Esophagus squamous epithelium (tissue), 5 donors: Measurements from ENCODE around the gene ZNF430. TPM values are rescaled to one million over a fixed set of nuclear protein-coding genes. Genes with fewer than 3 reads are reported as not detected.

Experiments used
- DNase-seq: peaks from one replicate; lab custom pipeline; 2025; lab: John Stamatoyannopoulos, UW
- H3K27ac ChIP-seq, 4 donors: fragments of 200-600 bp; sonication (generic); one replicate each; pipeline ENCODE4 v1.5.1; 2016 to 2019; ENCODE audit warnings: mild to moderate bottlenecking in 1 of 4
- H3K27me3 ChIP-seq, 4 donors: fragments of 200-600 bp; sonication (generic); 1 replicate in 3 of 4; 2 replicates in 1 of 4; pipeline versions ENCODE4 v1.5.1 to v1.6.0; 2017 to 2021; ENCODE audit warnings: antibody characterized with exemption in 1 of 4
- H3K36me3 ChIP-seq, 3 donors: fragments of 200-600 bp; sonication (generic); one replicate each; pipeline ENCODE4 v1.5.1; 2016 to 2019
- H3K4me1 ChIP-seq, 3 donors: fragments of 200-600 bp; sonication (generic); one replicate each; pipeline ENCODE4 v1.5.1; 2017 to 2019
- H3K4me3 ChIP-seq, 4 donors: fragments of 200-600 bp; sonication (generic); 1 replicate in 3 of 4; 2 replicates in 1 of 4; pipeline ENCODE4 v1.5.1; 2016 to 2019; ENCODE audit warnings: mild to moderate bottlenecking in 2 of 4, moderate library complexity in 1 of 4
- H3K9me3 ChIP-seq, 3 donors: fragments of 200-600 bp; sonication (generic); one replicate each; pipeline ENCODE4 v1.5.1; 2016 to 2019
- POLR2A ChIP-seq, 4 donors: fragments of 450-650 bp; IDR thresholded peaks; one replicate each; pipeline ENCODE4 v1.6.1; 2017; ENCODE audit warnings: antibody characterized with exemption in 4 of 4, mild to moderate bottlenecking in 4 of 4, moderate library complexity in 3 of 4
- WGBS, 2 donors: methylation state at CpG; one replicate each; pipeline ENCODE4 v1.1.5; 2018; 5-methylcytosine and 5-hydroxymethylcytosine counted together
- intact Hi-C: fragments of 100-400 bp; cut with DNase I; formaldehyde crosslinking; loops from one replicate; pipeline ENCODE4 v1.15.0; 2022
- total RNA-seq, 4 donors: library from RNA; depleted of rRNA; stranded (reverse); fragments of >200 nt; gene quantifications; one replicate each; pipeline ENCODE4 v1.1.0, GENCODE V29; 2016
- TF ChIP-seq, protein P1 (sequence below), 6 experiments: fragments of 450-650 bp in 4 of 6; fragments of 200-600 bp in 2 of 6; sonication (generic) in 2 of 6; IDR thresholded peaks; one replicate each; pipeline ENCODE4 v1.5.1; 2016 to 2019; ENCODE audit warnings: antibody characterized with exemption in 6 of 6, mild to moderate bottlenecking in 4 of 6, moderate library complexity in 4 of 6
- donor health status: DM: yes; HTN: yes; CAD: no.

Gene ZNF430
- total RNA-seq, 4 donors from 2014 or later: 6.6 to 41.8 (median 20.1) TPM

DNA sequence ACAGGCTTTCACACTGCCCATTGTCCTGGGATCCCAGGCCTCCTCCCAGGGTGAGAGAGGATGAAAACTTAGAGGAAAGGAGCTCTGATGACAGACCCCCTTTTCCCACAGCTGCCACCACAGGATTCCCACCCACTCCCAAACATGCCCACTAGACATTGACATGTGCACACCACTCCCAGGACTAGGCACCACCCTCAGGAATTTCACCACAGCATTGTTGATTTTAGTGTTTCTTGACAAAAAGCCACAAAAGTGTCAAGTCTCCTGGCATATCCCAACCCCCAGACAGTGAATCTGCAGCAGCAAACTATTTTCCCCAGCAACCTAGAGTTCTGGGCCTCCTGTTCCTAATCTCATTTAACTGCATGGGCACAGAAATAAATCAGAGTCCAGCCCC lies 71.7 kb downstream of the ZNF430 start:
- H3K4me1 ChIP-seq: peaks cover 0 to 25% (median 0%) of the 10 kb centered on the region in 3 donors
- no peak overlapping the region for H3K4me3 ChIP-seq
- peak overlapping the region in 2 of 4 donors; percentile 53 to 60 for H3K27ac ChIP-seq
- no peak for DNase-seq
- TF ChIP-seq POLR2A (IDR thresholded peaks at IDR 0.05): no peak
- TF ChIP-seq, protein P1, sequence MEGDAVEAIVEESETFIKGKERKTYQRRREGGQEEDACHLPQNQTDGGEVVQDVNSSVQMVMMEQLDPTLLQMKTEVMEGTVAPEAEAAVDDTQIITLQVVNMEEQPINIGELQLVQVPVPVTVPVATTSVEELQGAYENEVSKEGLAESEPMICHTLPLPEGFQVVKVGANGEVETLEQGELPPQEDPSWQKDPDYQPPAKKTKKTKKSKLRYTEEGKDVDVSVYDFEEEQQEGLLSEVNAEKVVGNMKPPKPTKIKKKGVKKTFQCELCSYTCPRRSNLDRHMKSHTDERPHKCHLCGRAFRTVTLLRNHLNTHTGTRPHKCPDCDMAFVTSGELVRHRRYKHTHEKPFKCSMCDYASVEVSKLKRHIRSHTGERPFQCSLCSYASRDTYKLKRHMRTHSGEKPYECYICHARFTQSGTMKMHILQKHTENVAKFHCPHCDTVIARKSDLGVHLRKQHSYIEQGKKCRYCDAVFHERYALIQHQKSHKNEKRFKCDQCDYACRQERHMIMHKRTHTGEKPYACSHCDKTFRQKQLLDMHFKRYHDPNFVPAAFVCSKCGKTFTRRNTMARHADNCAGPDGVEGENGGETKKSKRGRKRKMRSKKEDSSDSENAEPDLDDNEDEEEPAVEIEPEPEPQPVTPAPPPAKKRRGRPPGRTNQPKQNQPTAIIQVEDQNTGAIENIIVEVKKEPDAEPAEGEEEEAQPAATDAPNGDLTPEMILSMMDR (IDR thresholded peaks at IDR 0.05): no peak
- H3K27me3 ChIP-seq: no peaks in the 10 kb centered on the region
- no peaks in the 10 kb centered on the region for H3K36me3 ChIP-seq
- intact Hi-C loops: no loop called here
- H3K9me3 ChIP-seq: no peaks in the 10 kb centered on the region

DNA sequence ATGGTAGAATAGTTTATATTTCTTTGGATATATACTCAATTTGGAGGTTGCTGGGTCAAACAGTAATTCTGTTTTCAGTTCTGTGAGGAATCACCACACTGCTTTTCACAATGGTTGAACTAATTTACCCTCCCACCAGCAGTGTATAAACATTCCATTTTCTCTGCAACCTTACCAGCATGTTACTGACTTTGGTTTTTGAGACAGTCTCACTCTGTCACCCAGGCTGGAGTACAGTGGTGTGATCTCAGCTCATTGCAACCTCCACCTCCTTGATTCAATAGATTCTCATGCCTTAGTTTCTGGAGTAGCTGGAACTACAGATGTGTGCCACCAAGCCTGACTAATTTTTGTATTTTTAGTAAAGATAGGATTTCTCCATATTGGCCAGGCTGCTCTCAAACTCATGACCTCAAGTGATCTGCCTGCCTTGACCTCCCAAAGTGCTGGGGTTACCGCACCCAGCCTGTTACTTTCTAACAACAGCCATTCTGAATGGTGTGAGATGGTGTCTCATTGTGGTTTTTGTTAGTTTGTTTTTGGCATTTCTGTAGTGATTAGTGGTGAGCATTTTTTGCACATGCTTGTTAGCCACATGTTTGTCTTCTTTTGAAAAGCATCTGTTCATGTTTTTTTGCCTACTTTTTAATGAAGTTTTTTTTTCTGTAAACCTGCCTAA lies 74.0 kb downstream of the ZNF430 start:
- WGBS, 2 donors: 94 to 100% methylated on average over 1 of the region's 1 CpG

DNA sequence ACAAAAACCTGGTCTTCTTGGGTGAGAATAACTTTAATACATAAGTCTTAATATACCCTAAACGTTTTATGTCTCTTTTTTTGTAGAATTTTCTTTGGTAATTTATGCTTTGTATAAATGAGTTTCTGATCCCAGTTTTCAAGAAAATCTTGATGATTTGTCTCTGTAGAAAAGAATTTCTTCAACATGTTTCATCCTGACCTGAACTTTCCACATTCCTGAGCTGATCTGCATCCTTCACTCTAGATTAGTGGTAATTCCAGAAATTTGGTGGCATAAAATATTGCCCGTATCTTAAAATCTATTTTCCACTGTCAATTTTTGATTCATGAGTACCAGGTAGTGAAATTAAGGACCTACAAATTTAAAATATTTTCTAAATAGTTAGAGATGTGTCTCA lies 77.8 kb downstream of the ZNF430 start:
- intact Hi-C loops: no loop called here
- TF ChIP-seq, protein P1 (IDR thresholded peaks at IDR 0.05): no peak
- TF ChIP-seq POLR2A (IDR thresholded peaks at IDR 0.05): no peak
- no peaks in the 10 kb centered on the region for H3K9me3 ChIP-seq
- DNase-seq: no peak
- peaks cover 0 to 22% (median 0%) of the 10 kb centered on the region in 3 donors for H3K4me1 ChIP-seq
- H3K27me3 ChIP-seq: no peaks in the 10 kb centered on the region
- H3K4me3 ChIP-seq: no peak overlapping the region
- H3K36me3 ChIP-seq: peaks cover 0 to 33% (median 0%) of the 10 kb centered on the region in 3 donors
- WGBS, 2 donors: 55 to 60% methylated on average over 2 of the region's 2 CpGs
- H3K27ac ChIP-seq: peak overlapping the region in 3 of 4 donors; percentile 9 to 34 (median 33)

More for the DNA sequence above, 74.0 kb downstream of the ZNF430 start:
- H3K27ac ChIP-seq: peak overlapping the region in 1 of 4 donors; percentile 3
- no peaks in the 10 kb centered on the region for H3K9me3 ChIP-seq
- H3K4me1 ChIP-seq: peaks cover 0 to 39% (median 0%) of the 10 kb centered on the region in 3 donors
- no peaks in the 10 kb centered on the region for H3K27me3 ChIP-seq
- no peak overlapping the region for H3K4me3 ChIP-seq
- TF ChIP-seq, protein P1 (IDR thresholded peaks at IDR 0.05): no peak
- DNase-seq: no peak
- intact Hi-C loops: no loop called here
- H3K36me3 ChIP-seq: peaks cover 0 to 11% (median 0%) of the 10 kb centered on the region in 3 donors

DNA sequence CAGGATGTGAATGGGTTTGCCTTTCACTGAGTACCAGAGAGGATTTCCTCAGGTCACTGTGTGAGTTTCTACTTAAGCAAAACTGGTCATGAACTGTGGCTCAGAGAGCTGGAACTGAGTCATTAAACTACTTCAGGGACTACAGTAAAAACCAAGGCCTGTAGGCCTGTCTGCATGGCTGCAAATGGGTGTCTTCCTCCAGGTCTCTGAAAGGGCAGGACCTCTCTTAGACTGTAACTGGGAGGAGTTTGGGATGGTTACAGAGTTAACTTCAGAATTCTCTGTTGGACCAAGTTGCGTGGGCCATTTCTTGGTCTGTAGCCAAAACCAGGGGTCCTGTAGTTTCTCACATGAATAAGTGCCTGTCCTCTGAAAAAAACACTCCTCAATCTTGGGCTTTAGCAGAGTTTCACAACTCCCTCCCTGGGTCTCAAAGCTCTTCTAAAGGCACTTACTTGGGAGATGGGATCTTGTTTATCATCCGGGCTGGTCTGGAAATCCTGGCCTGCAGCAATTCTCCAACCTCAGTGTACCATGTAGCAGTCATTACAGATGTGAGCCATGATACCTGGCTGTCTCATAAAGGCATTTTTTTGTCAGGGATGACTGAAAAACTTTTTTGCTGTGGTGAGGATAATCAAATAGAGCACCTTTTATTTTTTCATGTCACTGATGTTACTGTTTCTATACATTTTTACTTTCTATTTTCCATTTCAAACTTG lies 81.2 kb downstream of the ZNF430 start:
- Histone ChIP-seq H3K27me3 (no peaks in the 10 kb centered on the region), H3K9me3 (peaks cover 0 to 9% (median 0%) of the 10 kb centered on the region in 3 donors), H3K36me3 (peaks cover 0 to 64% (median 0%) of the 10 kb centered on the region in 3 donors), H3K4me1 (peaks cover 0 to 14% (median 0%) of the 10 kb centered on the region in 3 donors), H3K4me3 (no peak overlapping the region), H3K27ac (no peak overlapping the region)
- 85 to 95% methylated on average over 2 of the region's 2 CpGs for WGBS, 2 donors
- TF ChIP-seq POLR2A (IDR thresholded peaks at IDR 0.05): no peak
- TF ChIP-seq, protein P1 (IDR thresholded peaks at IDR 0.05): no peak
- DNase-seq: no peak
- intact Hi-C loops: no loop called here

DNA sequence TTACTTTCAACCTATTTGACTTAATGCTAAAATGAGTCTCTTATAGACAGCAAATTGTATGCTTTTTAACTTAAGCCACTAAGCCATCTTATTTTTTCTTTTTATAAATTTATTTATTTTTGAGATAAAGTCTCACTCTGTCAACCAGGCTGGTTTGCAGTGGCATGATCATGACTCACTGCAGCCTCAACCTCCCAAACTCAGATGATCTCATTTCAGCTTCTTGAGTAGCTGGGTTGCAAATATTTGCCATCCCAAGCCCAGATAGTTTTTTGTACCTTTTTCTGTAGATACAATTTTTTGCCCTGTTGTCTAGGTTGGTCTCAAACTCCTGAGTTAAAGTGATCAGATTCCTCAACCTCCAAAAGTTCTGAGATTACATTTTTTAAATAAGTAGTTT lies 88.7 kb downstream of the ZNF430 start:
- DNase-seq: no peak
- intact Hi-C loops: no loop called here
- H3K27ac ChIP-seq: no peak overlapping the region
- H3K27me3 ChIP-seq: no peaks in the 10 kb centered on the region
- TF ChIP-seq, protein P1 (IDR thresholded peaks at IDR 0.05): no peak
- no peak for TF ChIP-seq POLR2A (IDR thresholded peaks at IDR 0.05)
- peaks cover 0 to 22% (median 7%) of the 10 kb centered on the region in 3 donors for H3K9me3 ChIP-seq
- no peak overlapping the region for H3K4me3 ChIP-seq
- no peaks in the 10 kb centered on the region for H3K4me1 ChIP-seq
- peaks cover 0 to 69% (median 0%) of the 10 kb centered on the region in 3 donors for H3K36me3 ChIP-seq
